HG03280 (cell line): ENCODE measurements around the gene EFL1.

Experiments used
- ATAC-seq: cut with Tn5 transposase; IDR thresholded peaks from one replicate; pipeline ENCODE4 v1.9.1; 2021; ENCODE audit warnings: mild to moderate bottlenecking, moderate library complexity; ENCODE audit not compliant: unreplicated experiment

EFL1 gene

GRCh38 chr15:82168296-82168695 lies 94.2 kb downstream of the EFL1 start:
- ATAC-seq = no peak

- no peak for ATAC-seq
These were observed 96.6 kb downstream of the EFL1 start for GRCh38 chr15:82165948-82166376.

- no peak for ATAC-seq
These were observed 102.6 kb downstream of the EFL1 start for GRCh38 chr15:82159922-82160321.

- ATAC-seq = no peak
These were observed 103.7 kb downstream of the EFL1 start for GRCh38 chr15:82158811-82159210.

GRCh38 chr15:82150645-82151044 lies 111.9 kb downstream of the EFL1 start:
- ATAC-seq = no peak

GRCh38 chr15:82146990-82147461 lies 115.5 kb downstream of the EFL1 start:
- no peak for ATAC-seq

- no peak for ATAC-seq
These were observed 116.0 kb downstream of the EFL1 start for GRCh38 chr15:82146576-82146975.

- no peak for ATAC-seq
These were observed 118.8 kb downstream of the EFL1 start for GRCh38 chr15:82143390-82144385.

- no peak for ATAC-seq
These were observed 121.6 kb downstream of the EFL1 start for GRCh38 chr15:82140886-82141285.

GRCh38 chr15:82139823-82140268 lies 122.7 kb downstream of the EFL1 start:
- ATAC-seq = peak; percentile 65

GRCh38 chr15:82138306-82138705 lies 124.2 kb downstream of the EFL1 start:
- ATAC-seq = no peak

- no peak for ATAC-seq
These were observed 125.3 kb downstream of the EFL1 start for GRCh38 chr15:82137261-82137660.

GRCh38 chr15:82136120-82136519 lies 126.4 kb downstream of the EFL1 start:
- no peak for ATAC-seq

- ATAC-seq = no peak
These were observed 126.9 kb downstream of the EFL1 start for GRCh38 chr15:82135638-82136037.

- ATAC-seq = no peak
These were observed 128.1 kb downstream of the EFL1 start for GRCh38 chr15:82134461-82134860.

- ATAC-seq = no peak
These were observed 129.3 kb downstream of the EFL1 start for GRCh38 chr15:82133251-82133650.

- ATAC-seq = no peak
These were observed 129.8 kb downstream of the EFL1 start for GRCh38 chr15:82132742-82133141.

- ATAC-seq = no peak
These were observed 130.4 kb downstream of the EFL1 start for GRCh38 chr15:82132096-82132495.

- ATAC-seq = no peak
These were observed 132.3 kb downstream of the EFL1 start for GRCh38 chr15:82130248-82130647.

GRCh38 chr15:82129761-82130160 lies 132.8 kb downstream of the EFL1 start:
- ATAC-seq = no peak

- no peak for ATAC-seq
These were observed 133.3 kb downstream of the EFL1 start for GRCh38 chr15:82129149-82129692.
